ENCODE results near the gene MADCAM1. TPM values are rescaled to one million over a fixed set of nuclear protein-coding genes. Genes with fewer than 3 reads are reported as not detected.

The MADCAM1 gene
- total RNA-seq, 1 experiment from 2014 or later = 0.84 TPM

DNA sequence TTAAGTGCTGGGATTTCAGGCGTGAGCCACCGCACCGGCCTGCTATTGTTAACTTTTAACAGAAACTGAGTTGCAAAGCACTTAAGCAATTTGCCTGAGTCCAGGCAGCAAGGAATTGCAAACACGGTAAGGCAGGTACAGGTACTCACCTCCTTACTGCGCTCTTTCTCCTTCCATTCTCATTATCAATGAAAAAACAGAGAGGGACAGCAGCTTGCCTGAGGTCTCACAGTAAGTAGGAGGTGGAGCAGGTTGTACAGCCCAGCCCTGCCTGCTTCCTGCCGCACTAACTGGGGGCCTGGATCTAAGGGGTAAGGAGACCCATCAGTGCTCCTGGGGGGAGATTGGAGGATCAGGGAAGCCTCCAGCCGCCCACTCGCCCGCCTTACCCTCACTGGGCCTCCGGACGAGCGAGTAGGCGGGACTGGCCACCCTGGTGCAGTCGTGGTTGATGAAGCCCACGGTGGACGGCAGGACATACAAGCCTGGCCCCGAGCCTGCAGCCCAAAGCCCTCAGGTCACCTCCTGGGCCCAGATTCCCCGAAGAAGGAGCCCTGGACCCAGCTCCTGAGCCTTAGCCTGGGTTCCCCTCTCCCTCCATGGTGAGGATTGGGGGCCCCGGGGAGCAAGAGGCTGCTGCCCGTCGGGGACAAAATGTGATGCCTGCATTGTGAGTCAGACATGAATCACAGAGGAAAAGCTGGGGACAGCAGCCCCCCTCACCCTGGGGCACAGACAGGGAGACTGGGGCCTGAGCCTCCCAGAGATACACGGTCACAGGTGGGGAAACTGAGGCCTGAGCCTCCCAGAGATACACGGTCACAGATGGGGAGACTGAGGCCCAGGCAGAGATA lies 24.1 kb upstream of the MADCAM1 start:
- no TSS peak for BruUV-seq (replicated peaks)
- ChIA-PET POLR2A (ENCODE audit: low non-redundant PET) (interaction anchor here (0.7 kb wide), 1 partner anchor 82 kb away, joined by 6 read pairs; no protein-coding TSS in a partner anchor), CTCF (no interaction called here)
- Histone ChIP-seq H3K4me3 (ENCODE audit: low read depth, low read length, poor library complexity, severe bottlenecking) (no peak overlapping the region), H3K36me3 (ENCODE audit: insufficient read depth, low read length, poor library complexity, severe bottlenecking) (no peaks in the 10 kb centered on the region), H3K9me3 (ENCODE audit: low read depth, low read length, poor library complexity, severe bottlenecking) (no peaks in the 10 kb centered on the region), H3K27me3 (replicated peaks; ENCODE audit: insufficient read depth, low read depth, low read length, poor library complexity) (no peaks in the 10 kb centered on the region), H3K4me1 (ENCODE audit: insufficient read depth, low read length, poor library complexity, severe bottlenecking) (no peaks in the 10 kb centered on the region), H3K27ac (ENCODE audit: low read depth, low read length, poor library complexity, severe bottlenecking) (no peak overlapping the region)
- TF ChIP-seq, protein P1, sequence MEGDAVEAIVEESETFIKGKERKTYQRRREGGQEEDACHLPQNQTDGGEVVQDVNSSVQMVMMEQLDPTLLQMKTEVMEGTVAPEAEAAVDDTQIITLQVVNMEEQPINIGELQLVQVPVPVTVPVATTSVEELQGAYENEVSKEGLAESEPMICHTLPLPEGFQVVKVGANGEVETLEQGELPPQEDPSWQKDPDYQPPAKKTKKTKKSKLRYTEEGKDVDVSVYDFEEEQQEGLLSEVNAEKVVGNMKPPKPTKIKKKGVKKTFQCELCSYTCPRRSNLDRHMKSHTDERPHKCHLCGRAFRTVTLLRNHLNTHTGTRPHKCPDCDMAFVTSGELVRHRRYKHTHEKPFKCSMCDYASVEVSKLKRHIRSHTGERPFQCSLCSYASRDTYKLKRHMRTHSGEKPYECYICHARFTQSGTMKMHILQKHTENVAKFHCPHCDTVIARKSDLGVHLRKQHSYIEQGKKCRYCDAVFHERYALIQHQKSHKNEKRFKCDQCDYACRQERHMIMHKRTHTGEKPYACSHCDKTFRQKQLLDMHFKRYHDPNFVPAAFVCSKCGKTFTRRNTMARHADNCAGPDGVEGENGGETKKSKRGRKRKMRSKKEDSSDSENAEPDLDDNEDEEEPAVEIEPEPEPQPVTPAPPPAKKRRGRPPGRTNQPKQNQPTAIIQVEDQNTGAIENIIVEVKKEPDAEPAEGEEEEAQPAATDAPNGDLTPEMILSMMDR (conservative IDR thresholded peaks at IDR 0.05; ENCODE audit: low read depth, low read length) = no peak
- TF ChIP-seq EZH2 (IDR thresholded peaks at IDR 0.05; ENCODE audit: borderline replicate concordance, low read depth, low read length, poor library complexity, severe bottlenecking) = no peak
- intact Hi-C loops (cut with micrococcal nuclease; ENCODE audit: unreplicated experiment) = no loop called here
- DNase-seq (ENCODE audit: low spot score) = no peak

GRCh38 chr19:474126-475078 lies 21.9 kb upstream of the MADCAM1 start:
- Histone ChIP-seq H3K4me1 (ENCODE audit: insufficient read depth, low read length, poor library complexity, severe bottlenecking) (peaks cover 10% of the 10 kb centered on the region), H3K4me3 (ENCODE audit: low read depth, low read length, poor library complexity, severe bottlenecking) (no peak overlapping the region), H3K9me3 (ENCODE audit: low read depth, low read length, poor library complexity, severe bottlenecking) (no peaks in the 10 kb centered on the region), H3K36me3 (ENCODE audit: insufficient read depth, low read length, poor library complexity, severe bottlenecking) (no peaks in the 10 kb centered on the region), H3K27me3 (replicated peaks; ENCODE audit: insufficient read depth, low read depth, low read length, poor library complexity) (no peaks in the 10 kb centered on the region), H3K27ac (ENCODE audit: low read depth, low read length, poor library complexity, severe bottlenecking) (no peak overlapping the region)
- TF ChIP-seq EZH2 (IDR thresholded peaks at IDR 0.05; ENCODE audit: borderline replicate concordance, low read depth, low read length, poor library complexity, severe bottlenecking) = no peak
- TF ChIP-seq, protein P1 (conservative IDR thresholded peaks at IDR 0.05; ENCODE audit: low read depth, low read length) = no peak
- BruUV-seq (replicated peaks) = no TSS peak
- DNase-seq (ENCODE audit: low spot score) = no peak
- CTCF ChIA-PET = no interaction called here
- intact Hi-C loops (cut with micrococcal nuclease; ENCODE audit: unreplicated experiment) = no loop called here
- POLR2A ChIA-PET (ENCODE audit: low non-redundant PET) = no interaction called here

DNA sequence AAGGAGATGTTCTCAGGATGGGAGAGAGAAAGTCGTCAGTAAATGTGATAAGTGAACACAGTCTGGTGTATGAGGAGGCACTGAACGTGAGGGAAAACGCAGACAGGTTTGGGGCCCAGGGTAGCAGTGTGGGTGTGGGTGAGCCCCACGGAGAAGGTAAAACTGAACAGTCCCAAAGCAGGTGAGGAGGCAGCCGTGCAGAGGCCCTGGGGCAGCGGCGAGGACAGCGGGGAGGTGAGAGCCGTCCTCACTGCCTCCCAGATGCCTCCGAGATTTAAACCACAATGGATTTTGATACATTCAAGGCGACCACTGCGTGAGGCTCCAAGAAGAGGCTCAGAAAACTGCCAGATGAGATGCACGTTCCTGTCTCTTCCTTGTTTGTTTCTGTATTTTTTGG lies 20.9 kb upstream of the MADCAM1 start:
- Histone ChIP-seq H3K4me3 (ENCODE audit: low read depth, low read length, poor library complexity, severe bottlenecking) (no peak overlapping the region), H3K36me3 (ENCODE audit: insufficient read depth, low read length, poor library complexity, severe bottlenecking) (no peaks in the 10 kb centered on the region), H3K27me3 (replicated peaks; ENCODE audit: insufficient read depth, low read depth, low read length, poor library complexity) (no peaks in the 10 kb centered on the region), H3K27ac (ENCODE audit: low read depth, low read length, poor library complexity, severe bottlenecking) (no peak overlapping the region), H3K4me1 (ENCODE audit: insufficient read depth, low read length, poor library complexity, severe bottlenecking) (peaks cover 10% of the 10 kb centered on the region), H3K9me3 (ENCODE audit: low read depth, low read length, poor library complexity, severe bottlenecking) (no peaks in the 10 kb centered on the region)
- no peak for DNase-seq (ENCODE audit: low spot score)
- ChIA-PET CTCF (no interaction called here), POLR2A (ENCODE audit: low non-redundant PET) (no interaction called here)
- intact Hi-C loops (cut with micrococcal nuclease; ENCODE audit: unreplicated experiment) = no loop called here
- no TSS peak for BruUV-seq (replicated peaks)
- TF ChIP-seq EZH2 (IDR thresholded peaks at IDR 0.05; ENCODE audit: borderline replicate concordance, low read depth, low read length, poor library complexity, severe bottlenecking) = no peak
- TF ChIP-seq, protein P1 (conservative IDR thresholded peaks at IDR 0.05; ENCODE audit: low read depth, low read length) = no peak
